HPDE6-E6E7 (cell line): ENCODE measurements around the gene POLD3.

Experiments
- DNase-seq: peaks from one replicate; pipeline ENCODE4 v3.0.0; 2011; ENCODE audit warnings: missing footprints; ENCODE audit errors: extremely low spot score

POLD3 gene, protein sequence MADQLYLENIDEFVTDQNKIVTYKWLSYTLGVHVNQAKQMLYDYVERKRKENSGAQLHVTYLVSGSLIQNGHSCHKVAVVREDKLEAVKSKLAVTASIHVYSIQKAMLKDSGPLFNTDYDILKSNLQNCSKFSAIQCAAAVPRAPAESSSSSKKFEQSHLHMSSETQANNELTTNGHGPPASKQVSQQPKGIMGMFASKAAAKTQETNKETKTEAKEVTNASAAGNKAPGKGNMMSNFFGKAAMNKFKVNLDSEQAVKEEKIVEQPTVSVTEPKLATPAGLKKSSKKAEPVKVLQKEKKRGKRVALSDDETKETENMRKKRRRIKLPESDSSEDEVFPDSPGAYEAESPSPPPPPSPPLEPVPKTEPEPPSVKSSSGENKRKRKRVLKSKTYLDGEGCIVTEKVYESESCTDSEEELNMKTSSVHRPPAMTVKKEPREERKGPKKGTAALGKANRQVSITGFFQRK

DNA sequence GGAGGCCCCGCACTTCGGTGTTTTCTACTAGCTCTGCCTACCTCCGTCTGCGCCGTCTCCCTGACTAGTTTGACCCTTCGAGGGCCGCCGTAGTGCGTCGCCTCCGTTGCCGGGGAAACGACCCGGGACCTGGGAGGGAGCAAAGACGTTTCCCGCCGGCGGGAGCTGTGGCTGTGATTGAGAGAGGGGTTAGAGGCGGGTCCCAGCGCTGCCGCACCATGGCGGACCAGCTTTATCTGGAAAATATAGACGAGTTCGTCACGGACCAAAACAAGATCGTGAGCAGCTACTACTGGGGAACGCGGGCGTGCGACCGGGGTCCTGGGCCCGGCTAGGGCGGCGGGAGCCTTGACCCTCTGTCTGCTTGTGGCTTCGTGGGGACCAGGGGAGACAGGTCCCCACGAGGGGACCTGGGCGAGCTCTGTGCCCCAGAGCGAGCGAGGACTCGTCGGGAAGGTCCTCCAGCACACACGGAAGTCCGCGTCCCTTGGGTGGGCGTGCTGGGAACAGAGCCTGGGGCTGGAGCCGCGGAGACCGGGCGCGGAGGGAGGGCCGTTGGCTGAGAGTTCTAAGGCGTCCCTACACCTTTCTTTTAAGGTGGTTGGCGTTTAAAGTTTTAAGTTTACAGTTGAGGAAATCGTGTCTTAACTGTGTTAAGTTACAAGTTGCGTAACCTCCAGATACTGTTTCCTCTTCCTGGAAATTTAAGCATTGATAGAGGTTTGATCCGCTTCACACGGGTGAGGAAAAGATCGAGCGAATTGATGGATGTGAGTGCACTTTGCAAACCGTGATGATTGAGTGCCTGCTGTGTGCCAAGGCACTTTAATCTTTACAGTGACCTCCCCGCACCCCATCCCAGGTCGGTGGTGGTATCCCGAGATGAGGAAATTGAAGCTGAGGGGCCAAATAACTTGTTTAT is at the start of gene POLD3:
TSS of gene POLD3 (plus strand) at position 142 of the 922 bp plus-strand sequence. CDS start at position 219, 77 bp downstream.
- peak; percentile 89 for DNase-seq

DNA sequence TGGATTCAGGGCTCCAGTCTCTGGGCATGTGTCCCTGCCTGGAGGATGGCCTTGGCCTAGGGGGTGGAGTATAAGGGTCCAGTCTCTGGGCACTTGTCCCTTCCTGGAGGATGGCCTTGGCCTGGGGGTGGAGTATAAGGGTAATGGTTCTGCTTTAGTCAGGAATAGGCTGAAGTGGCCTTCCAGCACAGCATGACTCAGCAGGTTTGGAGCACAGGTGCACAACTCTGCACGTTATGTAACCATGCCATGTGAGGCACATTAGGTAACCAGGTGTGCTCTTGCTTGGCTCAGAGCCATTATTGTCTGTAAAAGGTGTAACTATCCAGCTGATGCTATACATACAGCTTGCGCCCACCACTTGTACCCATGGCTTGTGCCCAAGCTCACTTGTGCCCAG is 48.4 kb upstream of the POLD3 start:
- no peak for DNase-seq

DNA sequence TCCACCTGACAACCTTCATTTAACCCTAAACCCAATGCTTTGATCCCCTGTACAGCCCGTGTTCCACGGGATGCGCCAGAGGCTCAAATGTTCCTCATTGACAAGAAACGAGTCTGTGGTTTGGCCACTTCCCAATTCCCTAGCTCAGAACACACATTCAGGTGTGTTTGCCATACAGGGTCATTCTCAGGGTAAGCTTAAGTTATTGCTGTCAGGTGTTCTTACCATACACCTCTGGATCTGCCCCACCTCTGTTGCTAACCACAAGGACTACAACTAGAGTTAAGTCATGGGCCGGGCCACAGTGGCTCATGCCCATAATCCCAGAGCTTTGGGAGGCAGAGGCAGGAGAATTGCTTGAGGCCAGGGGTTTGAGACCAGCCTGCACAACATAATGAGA is 45.6 kb upstream of the POLD3 start:
- DNase-seq, result peak; percentile 38

DNA sequence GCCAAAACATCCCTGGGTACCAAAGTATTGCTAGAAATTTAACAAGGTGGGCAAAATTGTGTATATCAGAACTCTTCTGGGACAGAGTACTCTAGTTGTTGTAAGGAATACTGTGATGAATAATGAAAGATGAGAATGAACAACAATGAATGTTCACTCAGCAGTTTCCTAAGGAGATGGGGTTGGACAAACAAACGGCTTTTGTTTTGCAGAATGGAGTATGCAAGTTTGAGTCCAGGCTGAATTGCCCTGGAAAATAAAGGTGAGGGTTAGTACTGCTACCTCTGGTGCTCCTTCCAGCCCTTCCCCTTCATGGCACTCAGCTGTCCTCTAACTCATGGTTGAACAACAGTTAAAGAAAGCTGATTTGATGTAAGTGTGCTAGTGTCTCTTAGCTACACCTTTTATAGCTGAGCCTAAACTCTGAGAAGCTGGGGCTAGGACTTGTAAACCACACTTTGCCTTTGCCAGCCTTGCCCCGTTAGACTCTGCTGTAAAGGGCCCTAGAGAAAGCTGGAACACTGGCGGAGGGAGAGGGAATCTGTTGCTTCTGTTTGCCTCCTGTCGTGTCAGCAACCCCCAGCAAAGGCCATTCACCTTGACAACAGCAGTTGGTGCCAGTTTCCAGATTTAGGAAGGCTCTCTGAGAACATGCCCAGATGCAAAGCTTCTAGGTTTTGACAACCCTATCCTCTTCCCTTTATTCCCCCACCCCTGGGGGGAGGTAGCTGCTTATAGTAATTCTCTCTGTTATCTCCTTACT is 41.2 kb upstream of the POLD3 start:
- no peak for DNase-seq

DNA sequence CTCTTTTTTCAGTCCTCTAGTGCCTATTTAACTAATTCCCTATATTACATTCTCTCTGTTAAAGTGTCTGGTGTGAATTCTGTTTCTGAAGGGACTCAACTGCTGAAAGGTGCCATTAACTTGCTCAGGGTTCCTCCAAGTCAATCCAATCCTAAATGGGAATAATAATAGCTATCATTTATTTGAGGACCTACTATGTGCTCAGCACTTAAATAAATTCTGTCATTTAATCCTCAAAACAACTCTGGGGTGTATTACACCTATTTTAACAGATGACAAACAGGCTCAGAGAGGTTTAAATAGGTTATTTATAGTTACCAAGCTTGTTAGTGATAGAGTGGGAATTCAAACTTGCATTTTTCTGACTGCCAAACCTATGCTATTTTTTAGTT is 40.6 kb upstream of the POLD3 start:
- no peak for DNase-seq

DNA sequence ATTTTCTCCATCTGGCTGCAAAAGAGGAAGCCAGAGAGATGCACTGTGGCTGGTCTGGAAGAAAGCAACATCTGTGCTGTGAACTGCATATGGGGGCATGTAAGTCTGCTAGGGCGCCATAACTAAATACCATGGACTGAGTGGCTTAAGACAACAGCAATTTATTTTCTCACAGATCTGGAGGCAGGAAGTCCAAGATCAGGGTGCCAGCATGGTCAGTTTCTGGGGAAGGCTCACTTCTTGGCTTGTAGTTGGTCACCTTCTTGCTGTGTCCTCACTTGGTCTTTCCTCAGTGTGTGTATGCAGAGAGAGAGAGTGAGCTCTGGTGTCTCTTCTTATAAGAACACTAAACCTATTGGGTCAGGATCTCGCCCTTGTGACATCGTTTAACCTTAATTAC is 34.9 kb upstream of the POLD3 start:
- no peak for DNase-seq

DNA sequence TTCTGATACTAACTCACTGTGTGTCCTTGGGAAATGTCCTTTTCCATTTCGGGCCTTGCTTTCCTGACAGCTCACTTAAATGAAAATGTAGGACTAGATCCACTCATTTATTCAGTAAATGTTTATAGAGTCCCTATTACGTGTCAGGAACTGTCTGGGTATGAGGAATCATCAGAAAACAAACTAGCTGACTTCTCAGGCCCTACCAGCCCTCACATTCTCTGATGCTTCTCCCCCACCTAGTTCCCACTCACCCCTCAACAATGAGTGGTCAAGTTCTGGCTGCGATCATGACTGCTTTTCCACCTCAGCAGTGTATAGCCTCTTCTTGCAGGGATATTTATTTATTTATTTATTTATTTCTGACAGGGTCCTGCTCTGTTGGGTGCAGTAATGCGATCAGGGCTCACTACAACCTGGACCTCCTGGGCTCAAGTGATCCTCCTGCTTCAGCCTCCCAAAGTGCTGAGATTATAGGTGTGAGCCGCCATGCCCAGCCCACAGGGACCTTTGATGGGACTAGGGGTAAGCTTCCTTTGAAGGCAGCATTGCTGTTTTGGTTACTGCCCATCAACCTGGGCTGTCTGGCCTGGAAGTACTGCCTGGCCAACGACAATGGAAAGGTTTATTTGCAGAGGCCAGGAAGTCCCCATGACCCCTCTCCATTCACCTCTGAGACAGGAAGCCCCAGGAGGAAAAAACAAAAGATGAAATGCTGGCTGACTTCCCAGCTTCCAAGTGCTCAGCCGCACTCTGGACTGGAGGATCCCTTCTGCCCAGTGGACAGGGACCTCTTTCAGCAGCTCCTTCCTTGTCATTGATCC is 33.1 kb upstream of the POLD3 start:
- no peak for DNase-seq

DNA sequence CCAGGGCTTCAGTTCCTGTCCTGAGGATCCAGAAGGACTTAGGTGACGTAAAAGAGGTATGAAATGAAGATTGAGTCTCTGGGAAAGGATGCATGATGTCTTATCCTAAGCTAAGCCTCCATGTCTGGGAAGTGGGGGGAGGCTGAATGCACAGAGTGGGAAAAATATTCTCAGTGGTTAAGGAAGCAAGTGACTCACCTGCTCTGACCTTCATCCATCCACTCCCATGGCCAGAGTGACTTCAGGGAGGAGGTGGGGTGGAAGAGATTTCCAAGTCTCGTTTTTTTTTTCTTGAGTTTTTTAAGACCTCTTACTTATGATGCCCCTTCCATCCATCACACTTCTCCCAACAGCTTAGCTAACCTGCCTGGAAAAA is 32.5 kb upstream of the POLD3 start:
- no peak for DNase-seq

DNA sequence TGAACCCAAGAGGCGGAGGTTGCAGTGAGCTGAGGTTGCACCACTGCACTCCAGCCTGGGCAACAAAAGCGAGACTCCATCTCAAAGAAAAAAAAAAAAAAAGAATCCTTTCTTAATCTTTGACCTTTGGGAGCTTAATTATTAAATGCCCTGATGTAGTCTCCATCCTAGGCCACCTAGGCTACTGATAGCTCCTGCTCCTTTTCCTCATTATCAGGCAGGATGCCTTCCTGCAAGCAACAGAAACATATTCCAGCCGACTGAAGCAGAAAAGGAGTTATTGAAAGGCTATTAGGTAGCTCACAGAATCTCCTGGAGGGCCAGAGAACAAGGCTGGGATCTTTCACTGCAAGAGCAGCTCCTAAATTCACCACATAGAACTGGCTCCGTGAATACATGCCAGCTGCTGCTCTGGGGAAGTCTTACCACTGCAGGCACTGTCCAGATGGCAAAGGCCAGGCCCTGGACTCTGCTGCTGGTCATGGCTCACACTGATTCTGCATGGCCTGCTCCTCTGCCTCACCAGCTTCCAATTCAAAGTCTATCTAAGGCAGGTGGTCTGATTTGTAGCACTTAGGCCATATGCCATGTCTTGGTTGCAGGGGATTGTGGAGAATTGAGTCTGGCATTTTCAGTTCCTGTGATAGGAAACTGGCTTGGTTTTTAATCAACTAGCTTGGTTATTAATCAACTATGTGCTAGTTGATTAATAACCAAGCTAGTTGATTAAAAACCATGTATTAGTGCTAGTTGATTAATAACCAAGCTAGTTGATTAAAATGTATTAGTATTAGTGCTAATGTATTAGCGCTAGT is 26.0 kb upstream of the POLD3 start:
- DNase-seq, result no peak

DNA sequence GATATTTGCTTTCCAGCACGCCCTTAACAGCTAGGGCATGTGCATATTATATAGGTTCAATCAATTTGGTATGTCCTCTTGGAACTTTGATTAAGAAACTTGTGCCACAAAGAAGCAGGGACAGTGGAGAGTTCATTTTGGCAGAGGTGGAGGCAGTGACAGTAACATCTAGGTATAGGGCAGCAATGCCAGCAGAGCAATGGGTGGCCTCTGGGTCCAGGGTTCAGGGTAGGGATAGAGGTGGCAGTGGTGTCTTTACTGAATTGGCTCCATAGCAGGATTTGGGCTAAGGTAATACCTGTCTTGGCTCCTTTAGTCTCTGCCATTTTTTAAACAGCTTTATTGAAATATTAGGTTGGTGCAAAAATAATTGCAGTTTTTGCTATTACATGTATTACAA is 24.4 kb upstream of the POLD3 start:
- no peak for DNase-seq

DNA sequence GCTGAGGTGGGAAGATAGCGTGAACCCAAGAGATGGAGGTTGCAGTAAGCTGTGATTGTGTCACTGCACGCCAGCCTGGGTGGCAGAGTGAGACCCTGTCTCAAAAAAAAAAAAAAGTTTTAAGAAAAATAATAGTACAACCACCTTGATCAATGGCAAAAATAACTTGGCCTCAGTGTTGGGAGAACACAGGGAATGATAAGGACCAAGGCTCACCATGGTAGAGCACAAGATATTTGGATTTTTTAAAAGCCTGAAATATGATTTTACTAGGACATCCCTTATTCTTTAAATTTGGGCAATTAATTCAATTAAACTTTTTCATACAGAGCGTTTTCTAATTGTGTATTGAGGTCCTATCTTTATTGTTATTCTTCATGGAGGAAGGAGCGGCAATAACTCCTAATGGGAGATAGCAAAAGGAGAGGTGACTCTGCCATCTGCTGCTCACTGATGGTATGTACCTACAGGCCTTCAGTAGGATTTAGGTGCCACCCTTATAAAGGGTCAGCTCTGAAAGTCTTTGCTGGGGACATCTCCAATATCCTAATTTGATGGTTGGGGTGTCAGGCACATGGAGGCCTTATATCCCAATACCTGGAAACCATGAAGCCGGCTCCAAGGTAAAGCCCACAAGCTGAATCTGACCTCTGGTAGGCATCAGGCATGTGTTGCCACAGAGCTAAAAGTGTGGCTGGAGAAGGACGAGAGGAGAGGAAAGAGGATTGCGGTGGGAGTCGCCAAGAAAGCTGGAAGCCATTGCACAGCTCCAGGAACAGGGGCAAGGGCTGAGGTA is 21.9 kb upstream of the POLD3 start:
- peak; percentile 70 for DNase-seq

DNA sequence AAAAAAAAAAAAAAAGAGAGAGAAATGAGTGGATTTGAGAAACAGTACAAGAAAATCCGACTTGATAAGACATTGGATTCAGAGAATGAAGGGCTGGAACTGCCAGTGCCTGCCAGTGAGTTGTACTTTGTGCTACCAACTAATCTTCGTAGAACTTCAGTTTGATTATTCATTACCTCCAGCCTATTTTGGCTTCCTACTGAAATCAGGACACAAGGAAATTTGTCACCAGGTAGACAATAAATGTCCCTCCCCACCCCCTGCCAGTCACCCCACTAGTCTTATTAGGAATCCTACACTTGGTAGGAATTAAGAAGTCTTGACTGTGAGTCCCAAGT is 21.4 kb upstream of the POLD3 start:
- no peak for DNase-seq

DNA sequence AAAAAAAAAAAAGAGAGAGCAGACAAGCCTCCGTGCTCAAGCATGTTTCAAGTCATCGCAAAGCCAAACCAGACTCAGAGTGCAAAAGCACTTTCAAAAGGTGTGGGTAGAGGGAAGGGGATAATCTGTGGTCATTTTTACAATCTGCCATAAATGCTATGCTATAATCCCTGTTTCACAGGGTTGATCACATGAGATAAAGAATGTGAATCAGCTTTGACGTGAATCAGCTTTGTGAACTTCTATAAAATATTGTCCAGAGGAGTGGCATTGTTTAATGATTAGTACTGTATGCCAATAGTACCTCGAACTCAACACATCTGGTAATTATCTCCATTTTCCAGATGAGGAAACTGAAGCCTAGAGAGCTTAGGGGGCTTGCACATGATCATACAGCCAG is 20.0 kb upstream of the POLD3 start:
- no peak for DNase-seq

DNA sequence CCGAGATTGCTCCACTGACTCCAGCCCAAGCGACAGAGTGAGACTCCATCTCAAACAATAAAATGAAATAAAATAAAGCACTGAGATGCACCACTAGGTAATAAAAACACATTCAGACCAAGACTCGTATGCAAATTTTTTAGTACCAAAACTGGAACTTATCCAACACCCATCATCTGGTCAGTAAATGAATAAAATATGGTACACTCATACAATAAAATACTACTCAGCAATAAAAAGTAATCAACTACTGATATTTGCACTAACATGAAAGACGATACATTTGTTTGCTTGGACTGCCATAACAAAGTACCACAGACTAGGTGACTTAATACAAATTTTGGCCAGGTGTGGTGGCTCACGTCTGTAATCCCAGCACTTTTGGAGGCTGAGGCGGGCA is 17.8 kb upstream of the POLD3 start:
- DNase-seq, result no peak

DNA sequence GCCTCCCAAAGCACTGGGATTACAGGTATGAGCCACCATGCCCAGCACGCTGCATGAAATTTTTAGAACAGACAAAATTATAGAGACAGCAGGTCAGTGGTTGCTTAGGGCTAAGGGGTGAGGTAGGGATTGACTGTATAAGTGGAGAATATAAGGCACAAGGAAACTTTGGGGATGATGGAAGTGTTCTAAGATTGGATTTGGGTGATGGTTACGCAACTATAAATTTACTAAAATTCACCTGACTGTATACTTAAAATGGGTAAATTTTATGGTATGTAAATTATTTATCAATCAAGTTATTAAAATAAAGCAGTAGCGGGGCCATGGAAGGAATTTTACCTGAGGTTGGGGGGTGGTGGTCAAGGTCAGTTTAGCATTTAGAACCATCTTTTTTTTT is 16.4 kb upstream of the POLD3 start:
- DNase-seq, result no peak

DNA sequence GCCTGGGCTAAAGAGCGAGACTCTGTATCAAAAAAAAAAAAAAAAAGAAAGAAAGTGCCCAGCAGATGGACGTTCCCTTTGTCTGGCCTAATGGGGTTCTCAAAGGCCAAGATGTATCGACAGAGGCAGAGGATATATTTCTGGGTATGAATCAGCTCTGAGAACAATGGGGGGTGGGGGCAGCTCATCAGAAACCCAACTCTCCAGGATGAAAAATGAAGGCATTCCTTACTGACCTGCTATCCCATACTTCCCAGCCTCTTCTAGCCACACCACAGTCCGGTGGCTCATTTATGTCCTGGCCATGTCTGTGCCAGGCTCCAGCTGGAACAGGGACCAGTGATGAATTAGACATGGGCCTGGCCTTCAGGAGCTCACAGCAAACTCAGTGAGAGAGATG is 15.2 kb upstream of the POLD3 start:
- no peak for DNase-seq

DNA sequence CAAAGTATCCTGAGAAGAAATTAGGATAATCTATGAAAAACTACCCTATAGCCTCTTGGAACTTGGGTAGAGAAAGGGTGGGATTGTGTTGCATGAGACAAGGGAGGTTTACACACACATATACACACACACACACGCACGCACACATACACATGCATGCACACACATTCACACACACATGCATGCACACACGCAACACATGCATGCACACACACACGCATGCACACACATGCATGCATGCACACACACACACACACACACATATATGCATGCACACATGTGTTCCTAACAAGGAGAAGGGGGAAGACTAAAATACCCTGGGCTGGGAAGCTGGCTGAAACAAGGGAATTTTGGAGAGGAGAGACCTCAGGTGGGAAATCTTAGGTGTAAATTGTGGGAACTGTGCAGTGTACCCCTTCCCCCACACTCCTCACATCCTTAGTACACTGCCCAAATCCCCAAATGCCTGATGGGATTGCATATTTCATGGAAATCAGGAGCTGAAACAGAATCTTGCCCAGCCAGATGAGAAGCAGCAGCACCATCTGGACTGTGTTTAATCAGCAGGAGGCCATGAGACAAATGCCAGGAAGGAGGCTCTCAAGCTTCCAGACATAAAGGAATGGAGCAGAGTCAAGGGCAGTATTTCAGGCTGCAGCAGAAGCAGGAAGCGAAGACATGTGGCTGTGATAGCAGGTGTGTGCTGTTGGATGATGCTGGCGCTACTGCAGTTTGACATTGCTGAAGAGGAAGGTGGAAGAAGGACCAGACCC is 14.6 kb upstream of the POLD3 start:
- DNase-seq, result no peak

DNA sequence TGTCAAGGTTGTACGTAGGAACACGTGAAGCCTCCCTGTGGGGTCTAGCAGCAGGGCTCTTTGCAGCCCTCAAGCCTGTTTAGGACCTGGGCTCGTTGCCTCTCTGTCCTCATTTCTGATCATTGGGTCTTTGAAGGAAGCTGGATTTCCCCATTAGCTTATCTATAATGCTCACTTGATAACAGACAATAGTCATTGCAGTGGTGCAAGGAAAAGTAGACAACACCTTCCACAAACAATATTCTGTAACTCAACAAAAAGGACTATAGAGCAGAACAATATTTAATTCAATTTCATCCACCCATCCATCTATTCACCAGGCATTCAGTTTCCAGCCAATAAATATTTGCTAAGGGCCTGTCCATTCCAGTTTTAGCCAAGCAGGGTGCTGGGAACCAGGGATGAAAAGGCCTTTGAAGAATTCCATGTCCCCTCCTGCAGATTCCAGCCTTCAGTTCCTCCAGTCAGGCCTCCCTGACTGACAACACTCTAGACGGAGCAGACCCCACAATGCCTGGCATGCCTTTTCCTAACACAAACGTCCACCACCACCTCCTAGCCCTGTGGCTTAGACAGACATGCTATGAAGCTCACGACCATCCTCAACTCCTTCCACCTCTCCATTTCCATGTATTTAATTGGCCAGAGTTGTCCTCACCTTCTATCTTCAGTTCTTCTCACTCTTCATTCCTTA is 12.7 kb upstream of the POLD3 start:
- no peak for DNase-seq
